HUDEP-2 (cell line): ENCODE measurements around the gene PNMA8C.

Experiments
- DNase-seq, 76 experiments: peaks; one replicate each; lab custom pipeline; 2025; ENCODE audit not compliant: unreplicated experiment in 76 of 76; lab: John Stamatoyannopoulos, UW

PNMA8C gene

GRCh38 chr19:46428239-46429135 lies at the start of gene PNMA8C:
TSS of gene PNMA8C (minus strand) at chr19:46428936. CDS start at chr19:46428359, 577 bp downstream.
- peak in 71 of 76 experiments; percentile 18 to 84 (median 60) for DNase-seq

GRCh38 chr19:46475986-46476385 lies 47.2 kb upstream of the PNMA8C start:
- DNase-seq, result no peak

- no peak for DNase-seq
Measured at GRCh38 chr19:46474211-46474610, 45.5 kb upstream of the PNMA8C start.

DNA sequence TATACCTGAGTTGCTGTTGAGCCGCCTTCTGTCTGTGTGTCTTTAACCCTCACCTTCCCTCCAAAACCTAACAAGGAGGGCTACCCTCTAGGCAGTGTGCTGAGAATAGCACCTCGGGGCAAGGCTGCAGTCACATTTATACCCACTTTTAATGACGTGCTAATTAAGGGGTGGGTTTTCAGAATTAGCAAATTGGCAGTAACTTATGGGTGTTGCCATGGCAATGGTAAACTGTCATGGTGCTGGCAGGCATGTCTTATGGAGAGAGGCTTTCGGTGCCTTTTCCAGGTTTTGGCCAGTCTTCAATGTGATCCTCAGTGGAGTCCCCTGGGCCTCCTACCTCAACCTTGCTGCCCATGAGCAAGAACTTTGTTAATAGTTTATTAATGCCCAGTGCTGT lies 43.9 kb upstream of the PNMA8C start:
- no peak for DNase-seq

DNA sequence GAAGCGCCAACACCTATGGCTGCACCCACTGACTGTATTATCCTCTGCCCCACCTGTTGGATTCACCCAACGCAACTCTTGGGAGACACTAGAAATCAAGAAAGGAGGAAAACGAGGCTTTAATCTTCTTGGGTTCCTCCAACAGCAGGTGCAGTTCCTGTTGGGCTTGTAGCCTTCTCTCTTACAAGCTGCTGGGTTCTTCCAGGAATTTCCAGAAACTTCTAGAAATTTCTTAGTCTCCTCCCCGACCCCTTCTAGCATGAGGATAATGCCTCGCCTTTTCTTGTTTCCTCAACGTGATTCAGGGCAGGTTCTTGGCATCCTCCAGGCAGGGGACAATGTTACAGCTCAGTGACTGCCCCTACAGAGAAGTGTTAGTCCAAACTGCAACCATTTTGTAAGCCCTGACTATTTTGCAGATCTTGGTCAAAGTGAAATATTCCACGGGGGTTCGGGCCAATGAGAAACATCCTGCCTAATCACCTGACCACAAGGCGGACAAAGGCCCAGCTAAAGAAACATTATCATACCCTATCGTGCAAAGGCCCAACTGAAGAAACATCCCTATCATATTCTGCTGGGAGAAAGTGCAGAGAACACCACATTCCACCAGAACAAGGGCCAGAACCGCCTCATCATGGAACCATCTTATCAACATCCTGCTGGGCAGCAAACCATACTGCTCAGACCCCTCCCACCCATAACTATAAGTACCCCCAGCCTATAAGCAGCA lies 43.2 kb upstream of the PNMA8C start:
- no peak for DNase-seq

- no peak for DNase-seq
Measured at GRCh38 chr19:46471116-46471733, 42.5 kb upstream of the PNMA8C start, which contains the start of gene PNMA8A. TSS of gene PNMA8A (minus strand) at chr19:46471563. CDS start at chr19:46471035, 528 bp downstream.

DNA sequence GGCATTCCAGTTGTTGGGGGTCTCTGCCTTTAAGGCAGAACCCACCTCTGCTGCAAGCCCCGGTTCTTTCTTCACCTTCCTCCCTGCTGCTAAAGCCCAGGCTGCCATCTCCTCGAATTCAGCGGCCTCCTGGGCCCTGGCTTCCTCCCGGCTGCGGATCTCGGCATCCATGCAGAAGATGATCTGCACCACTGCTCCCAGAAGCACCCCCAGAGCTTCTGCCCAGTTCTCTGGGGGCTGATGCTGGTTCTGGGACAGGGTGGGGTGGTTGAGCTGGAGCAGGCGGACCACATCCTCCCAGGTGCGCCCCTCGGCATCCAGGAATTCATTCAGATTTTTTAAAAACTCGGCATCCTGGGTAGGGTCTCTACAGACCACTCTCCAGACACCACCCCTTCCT lies 41.6 kb upstream of the PNMA8C start:
- DNase-seq, result no peak

GRCh38 chr19:46469541-46470185 lies 40.9 kb upstream of the PNMA8C start:
- DNase-seq, result no peak

- DNase-seq, result no peak
Measured at GRCh38 chr19:46466536-46467196, 37.9 kb upstream of the PNMA8C start.

DNA sequence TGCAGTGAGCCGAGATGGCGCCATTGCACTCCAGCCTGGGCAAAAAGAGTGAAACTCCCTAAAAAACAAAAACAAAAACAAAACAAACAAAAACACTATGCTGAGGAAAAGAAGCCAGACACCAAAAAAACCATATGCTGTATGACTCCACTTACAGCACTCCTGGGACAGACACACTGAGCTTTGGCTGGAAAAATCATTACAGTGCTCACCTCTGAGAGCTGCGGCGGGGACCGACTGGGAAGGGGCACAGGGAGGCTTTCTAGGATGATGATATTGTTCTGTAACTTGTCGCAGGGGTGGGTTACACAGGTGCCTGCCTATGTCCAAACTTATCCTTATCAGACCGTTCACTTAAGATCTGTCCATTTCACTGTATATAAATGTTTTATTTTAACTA lies 34.8 kb upstream of the PNMA8C start:
- no peak for DNase-seq

GRCh38 chr19:46461537-46461936 lies 32.8 kb upstream of the PNMA8C start:
- DNase-seq, result no peak

GRCh38 chr19:46460981-46461380 lies 32.2 kb upstream of the PNMA8C start:
- no peak for DNase-seq

GRCh38 chr19:46460055-46460454 lies 31.3 kb upstream of the PNMA8C start:
- no peak for DNase-seq

- no peak for DNase-seq
Measured at GRCh38 chr19:46456930-46457329, 28.2 kb upstream of the PNMA8C start.

GRCh38 chr19:46454244-46454643 lies 25.5 kb upstream of the PNMA8C start:
- DNase-seq, result no peak

DNA sequence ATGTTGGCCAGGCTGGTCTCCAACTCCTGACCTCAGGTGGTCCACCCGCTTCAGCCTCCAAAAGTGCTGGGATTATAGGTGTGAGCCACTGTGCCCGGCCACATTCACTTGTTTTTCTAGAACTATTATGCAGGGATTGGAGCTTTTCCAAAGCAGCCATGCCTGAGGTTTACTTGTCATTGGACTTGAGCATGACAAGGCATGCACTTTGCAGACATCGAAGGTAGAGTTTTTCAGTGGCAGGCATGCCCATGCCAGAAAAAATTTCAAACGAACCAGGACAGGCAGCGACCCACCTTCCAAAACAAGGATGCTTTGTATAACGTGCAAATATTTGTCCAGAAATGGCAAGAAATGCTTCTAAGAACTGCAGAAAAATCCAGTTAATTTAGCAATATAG lies 24.9 kb upstream of the PNMA8C start:
- no peak for DNase-seq

DNA sequence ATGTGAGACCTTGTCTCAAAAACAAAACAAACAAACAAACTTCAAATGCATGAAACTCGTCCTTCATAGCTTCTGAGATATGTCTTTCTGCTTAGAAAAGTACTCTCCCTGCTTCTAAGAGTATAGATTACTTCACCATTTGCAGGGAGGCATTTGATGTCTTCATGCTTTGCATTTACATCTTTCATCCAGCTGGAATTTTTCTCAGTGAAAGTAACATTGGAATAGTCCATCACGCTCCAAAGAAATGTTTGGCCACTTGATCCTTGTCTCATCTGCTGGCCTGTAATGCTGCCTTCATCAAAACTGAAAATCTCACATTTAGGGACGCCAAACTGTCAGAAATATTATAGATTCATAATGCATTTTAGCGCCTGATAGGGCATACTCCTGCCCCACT lies 23.4 kb upstream of the PNMA8C start:
- no peak for DNase-seq

DNA sequence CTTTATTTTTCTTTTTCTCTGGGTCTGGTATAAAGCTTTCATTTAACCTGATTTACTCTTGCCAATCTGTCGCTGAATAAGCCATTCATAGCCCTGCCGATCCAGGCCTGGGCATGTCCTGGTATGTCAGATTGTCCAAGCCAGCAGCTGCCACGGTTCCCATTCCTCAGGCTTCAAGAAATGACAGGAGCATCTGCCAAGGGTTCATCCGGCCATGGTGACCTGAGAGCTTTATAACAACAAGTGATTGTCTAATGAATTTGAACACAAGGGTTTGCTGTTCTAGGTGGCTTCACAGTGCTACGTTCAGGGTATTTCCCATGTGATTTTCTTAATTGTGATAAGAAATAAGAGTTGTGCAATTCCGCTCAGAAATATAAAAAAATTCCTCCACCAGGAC lies 22.6 kb upstream of the PNMA8C start:
- DNase-seq, result no peak

- no peak for DNase-seq
Measured at GRCh38 chr19:46450737-46451136, 22.0 kb upstream of the PNMA8C start.

GRCh38 chr19:46449228-46449627 lies 20.5 kb upstream of the PNMA8C start:
- DNase-seq, result no peak
